H1 (cell line): Measurements from ENCODE around the gene HAPLN3. TPM values are rescaled to one million over a fixed set of nuclear protein-coding genes. Genes with fewer than 3 reads are reported as not detected.

ENCODE experiments used
- CTCF ChIA-PET: fragments of 300-600 bp; sonication (Branson Sonifier 250); formaldehyde crosslinking; loops from one replicate; lab custom pipeline; 2021; ENCODE audit not compliant: partially characterized antibody; lab: Charles Lee
- POLR2A ChIA-PET: fragments of 300-600 bp; sonication (Branson Sonifier 250); formaldehyde crosslinking; loops from one replicate; lab custom pipeline; 2021; ENCODE audit warnings: inconsistent platforms; ENCODE audit not compliant: partially characterized antibody; lab: Charles Lee
- DNase-seq, 2 experiments: peaks; one replicate each; pipeline versions ENCODE4 v3.0.0 to v3.0.0-alpha.2; 2010 to 2022; ENCODE audit warnings: low spot score in 2 of 2, low read depth in 1 of 2, mixed read lengths in 1 of 2
- FAIRE-seq: peaks from 2 replicates; lab custom pipeline; 2011; peaks lifted over from hg19 to GRCh38; lab: Jason Lieb, UNC
- H2AFZ ChIP-seq: 2 replicates; pipeline ENCODE4 v1.8.1; 2012; ENCODE audit warnings: low read length, inconsistent platforms
- H2AK5ac ChIP-seq: 2 replicates; pipeline ENCODE4 v1.6.1; 2013; ENCODE audit warnings: low read depth, low read length
- H2BK120ac ChIP-seq: replicated peaks from 2 replicates; pipeline ENCODE3; 2013; ENCODE audit warnings: low read depth, low read length, inconsistent platforms
- H2BK12ac ChIP-seq: 2 replicates; pipeline ENCODE4 v1.6.1; 2013; ENCODE audit warnings: low read depth, low read length
- H2BK15ac ChIP-seq: 2 replicates; pipeline ENCODE4 v1.6.1; 2013; ENCODE audit warnings: low read length
- H2BK20ac ChIP-seq: 2 replicates; pipeline ENCODE4 v1.6.1; 2013; ENCODE audit warnings: low read length
- H2BK5ac ChIP-seq: 2 replicates; pipeline ENCODE4 v1.6.1; 2013; ENCODE audit warnings: low read depth, low read length
- H3K14ac ChIP-seq: 2 replicates; pipeline ENCODE4 v1.6.1; 2013; ENCODE audit warnings: inconsistent platforms; ENCODE audit not compliant: insufficient read length
- H3K18ac ChIP-seq: 2 replicates; pipeline ENCODE4 v1.6.1; 2013; ENCODE audit warnings: low read length; ENCODE audit errors: extremely low read depth
- H3K23ac ChIP-seq: 2 replicates; pipeline ENCODE4 v1.6.1; 2013; ENCODE audit warnings: inconsistent platforms; ENCODE audit not compliant: insufficient read length
- H3K23me2 ChIP-seq: 2 replicates; pipeline ENCODE4 v1.6.1; 2013; ENCODE audit warnings: low read depth, low read length
- H3K27ac ChIP-seq: 2 replicates; pipeline ENCODE4 v1.6.1; 2011; ENCODE audit warnings: low read depth, low read length, inconsistent platforms
- H3K27me3 ChIP-seq, 4 experiments: replicated peaks in 1 of 4; 1 replicate in 1 of 4; 2 replicates in 3 of 4; pipeline versions ENCODE4 v1.6.1 to v1.8.1; 2011 to 2013; ENCODE audit warnings: low read length in 3 of 4, mild to moderate bottlenecking in 3 of 4, inconsistent platforms in 2 of 4, mixed read lengths in 2 of 4, moderate library complexity in 1 of 4; ENCODE audit not compliant: control insufficient read depth in 3 of 4, insufficient read depth in 3 of 4; ENCODE audit errors: extremely low read depth in 1 of 4
- H3K36me3 ChIP-seq, 4 experiments: 2 replicates each; pipeline versions ENCODE4 v1.6.1 to v1.8.1; 2011 to 2013; ENCODE audit warnings: mild to moderate bottlenecking in 4 of 4, low read length in 3 of 4, moderate library complexity in 2 of 4, control low read depth in 1 of 4, inconsistent platforms in 1 of 4; ENCODE audit not compliant: insufficient read depth in 4 of 4, control insufficient read depth in 2 of 4
- H3K4ac ChIP-seq: replicated peaks from 2 replicates; pipeline ENCODE3; 2013; ENCODE audit warnings: low read length, low read depth, mixed read lengths, inconsistent platforms; ENCODE audit not compliant: insufficient read length
- H3K4me1 ChIP-seq, 4 experiments: replicated peaks in 1 of 4; 1 replicate in 1 of 4; 2 replicates in 3 of 4; pipeline versions ENCODE4 v1.6.1 to v1.8.1; 2011 to 2013; ENCODE audit warnings: low read length in 3 of 4, inconsistent platforms in 2 of 4, mixed read lengths in 1 of 4; ENCODE audit not compliant: insufficient read depth in 4 of 4, control insufficient read depth in 3 of 4
- H3K4me2 ChIP-seq, 2 experiments: 2 replicates each; pipeline versions ENCODE4 v1.6.1 to v1.8.1; 2011 to 2013; ENCODE audit warnings: low read depth in 2 of 2, low read length in 2 of 2, control low read depth in 1 of 2, inconsistent platforms in 1 of 2, mild to moderate bottlenecking in 1 of 2; ENCODE audit not compliant: insufficient read depth in 1 of 2
- H3K4me3 ChIP-seq, 4 experiments: fragments of 200-600, 300-600 bp in 1 of 4; sonication (generic), shearing (Covaris generic), sonication (Bioruptor Twin) in 1 of 4; 2 replicates each; pipeline versions ENCODE4 v1.5.1 to v1.8.1; 2011 to 2016; ENCODE audit warnings: low read length in 4 of 4, low read depth in 3 of 4, control low read depth in 2 of 4, inconsistent platforms in 2 of 4, mild to moderate bottlenecking in 2 of 4, mixed read lengths in 1 of 4, moderate library complexity in 1 of 4; ENCODE audit not compliant: insufficient read depth in 2 of 4; ENCODE audit errors: extremely low read depth in 1 of 4
- H3K56ac ChIP-seq: replicated peaks from 2 replicates; pipeline ENCODE3; 2013; ENCODE audit warnings: low read depth, mild to moderate bottlenecking, mixed read lengths, low read length, inconsistent platforms; ENCODE audit not compliant: insufficient read length
- H3K79me1 ChIP-seq: 2 replicates; pipeline ENCODE4 v1.6.1; 2013; ENCODE audit warnings: low read depth, low read length, control low read depth
- H3K79me2 ChIP-seq, 2 experiments: 2 replicates each; pipeline versions ENCODE4 v1.6.1 to v1.8.1; 2012 to 2013; ENCODE audit warnings: low read length in 2 of 2, mild to moderate bottlenecking in 2 of 2, inconsistent platforms in 1 of 2; ENCODE audit not compliant: insufficient read depth in 2 of 2, control insufficient read depth in 1 of 2
- H3K9ac ChIP-seq, 4 experiments: replicated peaks in 1 of 4; 1 replicate in 1 of 4; 2 replicates in 3 of 4; pipeline versions ENCODE4 v1.6.1 to v1.8.1; 2011 to 2013; ENCODE audit warnings: low read depth in 3 of 4, low read length in 3 of 4, control low read depth in 2 of 4, mild to moderate bottlenecking in 2 of 4, moderate library complexity in 2 of 4, inconsistent platforms in 1 of 4; ENCODE audit errors: extremely low read depth in 1 of 4
- H3K9me3 ChIP-seq, 2 experiments: 2 replicates each; pipeline versions ENCODE4 v1.6.1 to v1.8.1; 2012 to 2013; ENCODE audit warnings: mild to moderate bottlenecking in 2 of 2, moderate library complexity in 2 of 2, control low read depth in 1 of 2, inconsistent platforms in 1 of 2, low read depth in 1 of 2, low read length in 1 of 2, mixed read lengths in 1 of 2; ENCODE audit not compliant: insufficient read depth in 2 of 2
- H4K20me1 ChIP-seq, 2 experiments: replicated peaks in 1 of 2; 2 replicates each; pipeline versions ENCODE3 to v1.8.1; 2011 to 2013; ENCODE audit warnings: inconsistent platforms in 2 of 2, low read length in 2 of 2, mild to moderate bottlenecking in 1 of 2; ENCODE audit not compliant: insufficient read depth in 2 of 2, control insufficient read depth in 1 of 2
- H4K5ac ChIP-seq: 2 replicates; pipeline ENCODE4 v1.6.1; 2013; ENCODE audit warnings: low read length, low read depth, mixed read lengths, inconsistent platforms; ENCODE audit not compliant: insufficient read length
- H4K8ac ChIP-seq: 2 replicates; pipeline ENCODE4 v1.8.0; 2013; ENCODE audit warnings: mild to moderate bottlenecking, moderate library complexity, low read length, inconsistent platforms; ENCODE audit not compliant: insufficient read depth; ENCODE audit errors: extremely low read depth
- H4K91ac ChIP-seq: replicated peaks from 2 replicates; pipeline ENCODE3; 2013; ENCODE audit warnings: low read length, mixed read lengths, inconsistent platforms; ENCODE audit not compliant: insufficient read length
- KDM4A ChIP-seq: IDR thresholded peaks from one replicate; pipeline ENCODE4 v1.7.1; 2012; ENCODE audit warnings: low read depth, mild to moderate bottlenecking, moderate library complexity, low read length, inconsistent platforms; ENCODE audit not compliant: severe bottlenecking
- RAD21 ChIP-seq, 2 experiments: IDR thresholded peaks in 1 of 2; conservative IDR thresholded peaks in 1 of 2; 2 replicates each; pipeline ENCODE4 v1.6.1; 2011; ENCODE audit warnings: low read depth in 2 of 2, low read length in 2 of 2, improper control_type of control experiment in 1 of 2, inconsistent platforms in 1 of 2, mild to moderate bottlenecking in 1 of 2, moderate library complexity in 1 of 2
- TCF12 ChIP-seq: IDR thresholded peaks from 2 replicates; pipeline ENCODE4 v1.6.1; 2011; ENCODE audit warnings: low read depth, mild to moderate bottlenecking, low read length
- WGBS, 2 experiments: shearing (Covaris generic) in 1 of 2; methylation state at CpG; one replicate each; pipeline versions ENCODE4 v1.1.6 to v1.1.7; 2013 to 2015; ENCODE audit warnings: low lambda C conversion rate in 2 of 2, mixed read lengths in 2 of 2, inconsistent platforms in 1 of 2, low coverage in 1 of 2, missing lambda C conversion rate in 1 of 2; ENCODE audit not compliant: insufficient replicate concordance in 2 of 2, insufficient coverage in 1 of 2, insufficient read length in 1 of 2; ENCODE audit errors: extremely low coverage in 1 of 2, missing lambda C conversion rate in 1 of 2; 5-methylcytosine and 5-hydroxymethylcytosine counted together
- polyA plus RNA-seq, 7 experiments: library from polyadenylated mRNA; depleted of rRNA in 3 of 7; stranded (reverse) in 5 of 7; unstranded in 2 of 7; fragments of >200 nt in 5 of 7; fragments of 200-250 nt in 2 of 7; gene quantifications; 1 replicate in 5 of 7; 2 replicates in 1 of 7; 4 replicates in 1 of 7; pipeline versions ENCODE4 v1.2.1 to v1.2.3, GENCODE V29; 2011 to 2013; ENCODE audit warnings: missing spikeins in 2 of 7, mixed read lengths in 2 of 7
- total RNA-seq: library from RNA; stranded (reverse); fragmentation: NEBNext Ultra II Directional; extraction: Animal tissue kit (Norgen Biotek cat#: 25700); gene quantifications from 2 replicates; pipeline ENCODE4 v1.2.1, GENCODE V29; 2021
- TF ChIP-seq, protein P1 (sequence below): IDR thresholded peaks from 2 replicates; pipeline ENCODE4 v1.6.1; 2012; ENCODE audit warnings: inconsistent platforms
- TF ChIP-seq, protein P2 (sequence below), 3 experiments: IDR thresholded peaks; 1 replicate in 2 of 3; 2 replicates in 1 of 3; pipeline versions ENCODE4 v1.5.1 to v1.6.1; 2011; ENCODE audit warnings: low read length in 3 of 3, mild to moderate bottlenecking in 3 of 3, inconsistent platforms in 2 of 3, low read depth in 1 of 3, moderate library complexity in 1 of 3; ENCODE audit not compliant: insufficient read depth in 1 of 3; ENCODE audit errors: control extremely low read depth in 1 of 3

HAPLN3 gene
- total and polyA plus RNA-seq, 2 of the 8 experiments (the other 6 are each of a cell fraction or from before 2014, with no cell fraction given): 76.2 to 79.7 TPM

DNA sequence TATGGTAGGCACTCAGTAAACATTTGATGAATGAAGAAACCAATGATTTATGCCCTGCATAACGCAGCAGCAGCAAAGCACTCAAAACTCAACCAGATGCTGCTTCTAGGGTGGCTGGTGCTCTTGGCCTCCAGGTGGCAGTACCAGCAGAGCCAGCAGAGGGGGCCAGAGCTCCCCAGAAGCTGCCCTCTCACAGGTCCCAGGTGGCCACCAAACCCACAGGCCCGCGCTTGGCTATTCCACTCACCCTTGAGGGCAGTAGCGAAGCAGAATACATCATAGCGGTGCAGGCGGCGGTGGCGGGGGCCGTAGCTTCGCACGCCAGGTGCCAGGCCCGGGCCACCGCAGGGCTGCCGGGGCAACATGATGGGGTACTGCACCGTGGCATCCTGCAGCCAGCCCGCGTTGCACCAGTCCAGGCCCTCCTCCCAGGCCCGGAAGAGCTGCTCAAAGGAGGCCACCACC, 16.6 kb downstream of the HAPLN3 start:
- Histone ChIP-seq H2BK12ac (no peak overlapping the region), H3K23ac (no peak overlapping the region), H3K18ac (no peak overlapping the region), H3K79me1 (no peaks in the 10 kb centered on the region), H3K9ac (no peak overlapping the region), H4K8ac (no peak overlapping the region; the same call in 1 of the 2 replicates), H4K91ac (no peak overlapping the region), H3K56ac (no peak overlapping the region), H2BK5ac (no peak overlapping the region), H2AFZ (no peak overlapping the region), H3K4ac (no peak overlapping the region), H3K36me3 (peaks cover 6 to 24% (median 24%) of the 10 kb centered on the region in 4 experiments; a peak in 7 of 8 replicates), H3K9me3 (no peaks in the 10 kb centered on the region), H3K27me3 (no peaks in the 10 kb centered on the region), H2BK20ac (no peak overlapping the region), H2BK120ac (no peak overlapping the region), H2AK5ac (no peak overlapping the region), H2BK15ac (no peak overlapping the region), H3K4me1 (peaks cover 0 to 6% (median under 1%) of the 10 kb centered on the region in 4 experiments; a peak in 3 of 7 replicates), H3K4me3 (no peak overlapping the region), H3K4me2 (no peak overlapping the region), H4K20me1 (peaks cover 0 to 2% of the 10 kb centered on the region in 2 experiments), H3K23me2 (no peaks in the 10 kb centered on the region), H3K14ac (no peak overlapping the region), H3K79me2 (peaks cover 0 to 9% of the 10 kb centered on the region in 2 experiments; a peak in 1 of 4 replicates), H3K27ac (no peak overlapping the region), H4K5ac (no peak overlapping the region)
- CTCF ChIA-PET: interaction anchor here (0.7 to 6.8 kb wide), 52 partner anchors 9 to 737 kb away, joined by 3 to 95 read pairs (median 4); partner anchors contain the start of genes HAPLN3 and ISG20
- FAIRE-seq: no peak
- 72% methylated on average over 18 of the region's 18 CpGs; no CpG with 5 or more reads in 1 of the 2 experiments for WGBS, 2 experiments
- DNase-seq: peak in 1 of 2 experiments; percentile 89
- POLR2A ChIA-PET: interaction anchor here (0.7 to 13.9 kb wide), 10 partner anchors 8 to 241 kb away, joined by 3 to 167 read pairs (median 4); partner anchors contain the start of gene HAPLN3
- TF ChIP-seq TCF12 (peak; percentile 65; the same call in 1 of the 2 replicates), KDM4A (no peak), RAD21 (IDR thresholded peaks at IDR 0.05 in 1 of 2, conservative IDR thresholded peaks at IDR 0.05 in 1 of 2; ENCODE audit: low read depth in 2 of 2, low read length in 2 of 2) (peak; percentile 80 to 87)
- TF ChIP-seq, protein P1, sequence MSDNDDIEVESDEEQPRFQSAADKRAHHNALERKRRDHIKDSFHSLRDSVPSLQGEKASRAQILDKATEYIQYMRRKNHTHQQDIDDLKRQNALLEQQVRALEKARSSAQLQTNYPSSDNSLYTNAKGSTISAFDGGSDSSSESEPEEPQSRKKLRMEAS: 0 out of 2 replicates have a peak, but pooled peaks have one; percentile 10
- TF ChIP-seq, protein P2, sequence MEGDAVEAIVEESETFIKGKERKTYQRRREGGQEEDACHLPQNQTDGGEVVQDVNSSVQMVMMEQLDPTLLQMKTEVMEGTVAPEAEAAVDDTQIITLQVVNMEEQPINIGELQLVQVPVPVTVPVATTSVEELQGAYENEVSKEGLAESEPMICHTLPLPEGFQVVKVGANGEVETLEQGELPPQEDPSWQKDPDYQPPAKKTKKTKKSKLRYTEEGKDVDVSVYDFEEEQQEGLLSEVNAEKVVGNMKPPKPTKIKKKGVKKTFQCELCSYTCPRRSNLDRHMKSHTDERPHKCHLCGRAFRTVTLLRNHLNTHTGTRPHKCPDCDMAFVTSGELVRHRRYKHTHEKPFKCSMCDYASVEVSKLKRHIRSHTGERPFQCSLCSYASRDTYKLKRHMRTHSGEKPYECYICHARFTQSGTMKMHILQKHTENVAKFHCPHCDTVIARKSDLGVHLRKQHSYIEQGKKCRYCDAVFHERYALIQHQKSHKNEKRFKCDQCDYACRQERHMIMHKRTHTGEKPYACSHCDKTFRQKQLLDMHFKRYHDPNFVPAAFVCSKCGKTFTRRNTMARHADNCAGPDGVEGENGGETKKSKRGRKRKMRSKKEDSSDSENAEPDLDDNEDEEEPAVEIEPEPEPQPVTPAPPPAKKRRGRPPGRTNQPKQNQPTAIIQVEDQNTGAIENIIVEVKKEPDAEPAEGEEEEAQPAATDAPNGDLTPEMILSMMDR (IDR thresholded peaks at IDR 0.05; ENCODE audit: control extremely low read depth in 1 of 3, insufficient read depth in 1 of 3, low read depth in 1 of 3, low read length in 3 of 3): peak; percentile 89 to 96 (median 95)
